Iris pigment epithelial cell (primary cell): ENCODE results near the gene ADCK1.
A peak's percentile ranks its signal among the peaks of the same experiment; 100 is the strongest.
"Not testable (repeated sequence)": the region's sequence is repeated elsewhere in the genome, so short reads cannot be mapped to it uniquely, and the experiment has no call there.

Experiments used
- DNase-seq: peaks from one replicate; pipeline ENCODE4 v3.0.0-alpha.2; 2011; ENCODE audit warnings: low read depth

The ADCK1 gene

DNA sequence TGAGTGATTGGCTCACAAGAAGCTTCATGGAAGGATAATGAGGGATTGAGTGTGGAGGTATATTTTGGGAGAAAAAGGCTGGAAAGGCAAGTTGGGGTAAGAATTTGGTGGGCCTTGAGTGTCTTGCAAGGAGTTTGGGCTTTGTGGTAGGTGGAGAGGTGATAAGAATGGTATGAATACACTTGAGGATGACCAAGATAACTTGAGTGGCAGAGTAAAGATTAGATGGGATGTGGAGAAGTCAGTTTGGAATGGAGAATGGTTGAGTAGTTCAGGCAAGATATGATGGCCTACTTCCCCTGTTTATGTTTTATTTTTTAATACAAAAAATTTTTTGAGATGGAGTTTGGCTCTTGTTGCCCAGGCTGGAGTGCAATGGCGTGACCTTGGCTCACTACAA is 9.1 kb downstream of the ADCK1 start:
- no peak for DNase-seq

DNA sequence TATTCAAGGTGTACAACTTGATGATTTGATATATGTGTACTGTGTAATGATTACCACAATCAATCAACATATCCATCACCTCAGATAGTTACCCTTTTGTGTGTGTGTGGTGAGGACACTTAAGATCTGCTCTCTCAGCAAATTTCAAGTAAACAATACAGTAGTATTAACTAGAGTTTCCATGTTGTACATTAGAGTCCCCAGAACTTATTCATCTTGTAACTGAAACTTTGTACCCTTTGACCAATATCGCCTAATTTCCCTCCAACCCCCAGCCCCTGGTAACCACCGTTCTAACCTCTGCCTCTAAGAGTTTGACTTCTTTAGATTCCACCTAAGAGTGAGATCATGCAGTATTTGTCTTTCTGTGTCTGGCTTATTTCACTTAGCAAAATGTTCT is 12.1 kb downstream of the ADCK1 start:
- DNase-seq, result no peak

DNA sequence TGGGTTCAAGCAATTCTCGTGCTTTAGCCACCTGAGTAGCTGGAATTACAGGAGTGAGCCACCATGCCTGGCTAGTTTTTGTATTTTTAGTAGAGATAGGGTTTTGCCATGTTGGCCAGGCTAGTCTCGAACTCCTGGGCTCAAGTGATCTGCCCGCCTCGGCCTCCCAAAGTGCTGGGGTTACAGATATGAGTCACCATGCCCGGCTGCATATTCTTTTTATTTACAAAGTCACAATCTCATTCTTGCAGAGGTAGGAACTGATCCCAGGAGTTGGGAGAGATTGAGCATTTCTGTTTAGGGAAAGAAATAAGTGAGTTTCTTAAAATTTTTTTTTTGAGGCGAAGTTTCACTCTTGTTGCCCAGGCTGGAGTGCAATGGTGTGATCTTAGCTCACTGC is 12.8 kb downstream of the ADCK1 start:
- DNase-seq, result not testable (repeated sequence)

DNA sequence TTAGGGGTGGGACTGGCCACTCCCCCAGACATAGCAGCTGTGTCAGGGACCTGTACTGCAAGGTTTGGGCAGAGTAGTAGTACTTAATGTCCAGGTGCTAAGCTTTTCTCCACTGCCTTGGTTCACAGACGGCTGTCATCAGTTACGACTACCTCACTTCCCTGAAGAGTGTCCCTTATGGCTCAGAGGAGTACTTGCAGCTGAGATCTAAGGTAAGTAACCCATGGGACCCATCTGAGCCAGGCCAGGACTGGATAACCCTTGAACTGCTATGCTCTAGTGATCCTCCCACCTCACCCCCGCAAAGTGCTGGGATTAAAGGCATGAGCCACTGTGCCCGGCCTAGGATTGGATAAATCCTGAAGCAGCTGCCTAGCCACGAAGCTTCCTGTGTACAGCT is 22.4 kb downstream of the ADCK1 start:
- DNase-seq, result no peak

DNA sequence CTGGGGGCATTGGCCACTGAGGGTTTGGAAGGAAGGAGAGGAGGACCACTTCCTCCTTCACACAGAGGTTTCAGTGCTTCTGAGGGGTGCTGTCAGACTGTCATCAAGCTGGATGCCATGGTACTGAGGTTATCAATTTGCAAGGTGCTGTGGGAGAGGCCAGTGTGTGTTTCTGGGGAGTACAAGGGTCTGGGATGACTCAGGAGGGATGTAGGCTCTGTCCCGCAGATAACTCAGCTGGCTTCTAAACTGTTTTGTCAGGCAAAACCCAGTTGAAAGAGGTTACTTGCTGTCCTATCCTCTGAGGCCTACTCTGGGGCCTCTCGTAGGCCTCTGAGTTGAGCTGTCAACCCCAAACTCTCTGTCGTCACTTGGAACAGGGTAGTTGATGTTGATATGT is 22.8 kb downstream of the ADCK1 start:
- DNase-seq, result no peak

DNA sequence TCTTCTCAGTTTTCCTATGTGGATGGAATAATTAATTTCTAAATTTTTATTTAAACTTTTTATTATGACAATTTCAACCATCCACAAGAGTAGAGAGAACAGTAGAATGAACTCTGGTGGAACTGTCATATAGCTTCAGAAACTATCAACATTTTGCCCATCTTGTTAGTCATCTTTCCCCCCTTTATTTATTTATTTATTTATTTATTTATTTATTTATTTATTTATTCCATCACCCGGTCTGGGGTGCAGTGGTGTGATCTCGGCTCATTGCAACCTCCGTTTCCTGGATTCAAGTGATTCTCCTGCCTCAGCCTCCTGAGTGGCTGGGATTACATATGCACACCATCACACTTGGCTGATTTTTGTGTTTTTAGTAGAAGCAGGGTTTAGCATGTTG is 23.5 kb downstream of the ADCK1 start:
- DNase-seq, result no peak

DNA sequence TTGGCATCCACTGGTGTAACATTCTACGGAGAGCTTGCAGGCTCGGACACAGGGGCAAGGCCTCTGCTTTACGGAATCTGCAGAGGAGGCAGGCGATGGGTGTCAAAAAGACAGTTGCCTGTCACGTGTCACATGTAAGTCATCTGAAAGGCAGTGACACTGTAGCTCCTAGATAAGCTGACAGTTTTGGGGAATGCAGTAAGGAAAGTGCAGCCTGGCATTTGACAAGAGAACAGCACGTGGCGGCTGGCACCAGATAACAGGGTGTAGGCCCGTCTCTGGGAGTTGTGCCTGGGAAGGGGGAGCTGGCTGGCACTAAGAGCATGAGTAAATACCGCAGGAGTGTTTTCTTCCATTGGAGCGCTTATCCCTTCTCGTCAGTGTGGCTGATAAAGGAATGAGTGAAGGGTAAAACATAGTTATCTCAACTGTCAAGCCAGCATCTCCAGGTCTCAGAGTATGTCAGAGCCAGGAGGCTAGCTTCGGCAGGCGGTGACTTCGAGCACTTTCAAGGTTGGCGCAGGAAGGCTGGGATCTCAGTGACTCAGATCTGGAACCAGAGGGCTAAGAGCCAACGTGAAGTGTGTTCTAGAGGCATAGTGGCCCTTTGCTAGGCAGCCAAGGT is 26.1 kb downstream of the ADCK1 start:
- DNase-seq, result no peak

DNA sequence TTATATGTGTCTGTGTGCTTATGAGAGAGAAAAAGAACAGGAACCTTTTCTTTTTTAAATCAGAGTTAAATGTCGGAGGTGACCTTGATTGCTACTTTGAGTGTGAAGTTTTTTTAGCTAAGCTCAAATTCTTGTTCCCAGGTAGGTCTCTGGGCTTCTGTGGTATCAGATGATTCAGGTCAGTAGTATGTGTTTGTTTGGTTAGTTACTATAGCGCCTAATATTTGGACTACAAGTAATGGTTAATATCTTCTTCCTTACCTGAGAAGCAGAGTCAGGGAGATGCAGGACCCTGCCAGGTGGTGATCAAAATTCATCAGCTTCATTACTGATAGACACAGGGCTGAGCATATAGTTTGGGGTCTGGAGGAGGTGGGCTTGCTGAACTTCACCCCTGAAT is 30.8 kb downstream of the ADCK1 start:
- no peak for DNase-seq

DNA sequence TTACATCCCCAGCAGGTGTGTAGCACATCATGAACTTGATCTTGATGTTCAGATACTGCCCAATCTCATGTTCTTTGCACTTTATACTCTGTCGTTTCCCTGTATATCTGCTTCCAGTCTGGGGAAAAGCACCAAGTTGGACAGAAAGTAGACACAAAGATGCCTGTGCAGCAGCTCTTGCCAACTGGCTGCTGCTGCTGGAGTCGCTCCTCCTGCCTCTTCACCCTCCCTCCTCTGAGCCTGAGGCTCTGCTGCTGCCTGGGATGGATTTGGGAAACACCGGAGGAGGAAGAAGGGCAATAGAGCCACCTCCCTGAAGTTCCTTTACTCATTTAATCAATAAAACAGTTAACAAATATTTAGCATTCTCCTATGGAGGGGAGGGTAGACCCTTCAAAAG is 32.4 kb downstream of the ADCK1 start:
- no peak for DNase-seq

DNA sequence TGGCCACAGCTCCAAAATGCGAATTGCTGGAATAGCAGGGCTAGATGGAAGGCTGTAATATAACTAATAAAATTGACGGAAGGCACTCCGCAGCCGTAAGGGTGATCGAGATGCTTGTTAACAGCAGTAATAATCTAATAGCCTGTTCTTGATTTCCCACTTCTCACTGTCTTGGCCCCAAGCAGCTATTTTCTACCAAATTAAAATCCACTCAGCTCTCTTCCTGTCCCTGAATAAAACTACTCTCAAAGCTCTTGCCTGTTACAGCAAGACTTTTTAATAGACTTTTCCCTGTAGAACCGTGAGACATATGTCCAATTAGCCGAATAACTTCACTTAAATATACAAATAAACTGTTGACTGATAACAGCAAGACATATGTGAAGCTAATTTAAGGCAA is 38.0 kb downstream of the ADCK1 start:
- DNase-seq, result no peak

DNA sequence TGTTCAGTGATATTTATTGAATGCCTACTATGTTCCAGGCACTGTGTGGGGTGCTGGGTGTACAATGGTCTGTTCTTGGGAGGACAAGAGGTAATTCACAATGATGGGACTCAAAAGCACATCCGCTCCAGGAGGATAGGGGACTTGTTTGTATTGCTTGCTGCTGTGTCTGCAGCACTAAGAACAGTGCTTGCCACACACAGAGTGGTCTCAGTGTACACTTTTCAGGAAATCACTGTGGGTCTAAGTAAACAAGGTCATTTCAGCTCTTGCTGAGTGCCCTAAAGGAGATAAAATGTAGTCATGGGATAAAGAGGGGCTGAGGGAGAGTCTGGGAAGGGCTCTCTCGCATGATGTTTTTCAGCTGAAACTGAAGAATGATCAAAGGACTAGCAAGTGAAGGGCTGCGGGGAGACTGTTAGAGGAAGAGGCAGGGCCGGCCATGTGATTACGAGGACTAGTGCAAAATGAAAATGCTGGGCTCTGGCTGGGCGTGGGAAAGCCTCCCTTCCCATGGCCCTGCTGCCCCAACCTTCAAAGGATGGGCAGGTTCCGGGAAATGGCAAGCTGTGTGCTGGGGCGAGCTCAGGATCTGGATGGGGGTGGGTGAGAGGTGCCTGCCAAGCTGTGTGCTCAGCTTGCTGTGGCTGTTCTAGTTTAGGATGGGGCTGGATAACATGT is 39.1 kb downstream of the ADCK1 start:
- DNase-seq, result no peak

DNA sequence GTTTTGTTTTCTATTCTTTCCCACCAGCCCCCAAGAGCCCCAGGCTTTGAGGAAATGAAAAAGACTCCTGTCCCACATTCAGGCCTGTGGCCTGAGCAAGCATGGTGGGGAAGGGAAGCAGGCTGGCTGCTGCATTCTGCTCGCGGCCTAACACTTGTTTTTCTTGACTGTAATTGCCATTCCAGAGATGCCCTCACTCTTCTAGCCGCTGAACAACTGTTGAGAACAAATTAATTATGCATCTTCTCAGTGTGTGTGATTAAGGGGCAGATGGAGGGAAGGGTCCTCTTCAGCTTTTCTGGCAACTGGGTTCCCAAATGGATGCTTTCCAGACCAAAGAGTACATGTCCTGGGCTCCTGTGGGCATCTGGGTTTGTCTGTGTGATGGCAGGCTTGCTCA is 43.3 kb downstream of the ADCK1 start:
- no peak for DNase-seq

DNA sequence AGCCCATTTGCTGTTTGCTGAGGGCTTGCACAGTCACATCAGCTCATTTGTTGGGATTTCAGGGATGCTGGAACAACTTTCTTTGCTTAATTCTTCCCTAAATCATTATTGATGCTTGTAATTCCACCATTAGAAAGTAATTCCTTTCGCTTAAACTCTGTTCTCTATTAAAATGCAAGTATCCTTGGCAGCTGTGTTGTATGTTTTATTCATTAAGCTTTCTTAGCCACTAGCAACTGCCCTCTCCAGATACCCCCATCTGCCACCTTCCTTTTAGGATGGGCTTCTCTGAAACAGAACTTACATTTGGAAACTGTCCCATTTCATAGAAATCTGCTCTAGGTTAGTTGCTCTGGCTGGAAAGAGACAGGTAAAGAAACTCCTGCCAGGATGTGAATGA is 43.7 kb downstream of the ADCK1 start:
- no peak for DNase-seq

DNA sequence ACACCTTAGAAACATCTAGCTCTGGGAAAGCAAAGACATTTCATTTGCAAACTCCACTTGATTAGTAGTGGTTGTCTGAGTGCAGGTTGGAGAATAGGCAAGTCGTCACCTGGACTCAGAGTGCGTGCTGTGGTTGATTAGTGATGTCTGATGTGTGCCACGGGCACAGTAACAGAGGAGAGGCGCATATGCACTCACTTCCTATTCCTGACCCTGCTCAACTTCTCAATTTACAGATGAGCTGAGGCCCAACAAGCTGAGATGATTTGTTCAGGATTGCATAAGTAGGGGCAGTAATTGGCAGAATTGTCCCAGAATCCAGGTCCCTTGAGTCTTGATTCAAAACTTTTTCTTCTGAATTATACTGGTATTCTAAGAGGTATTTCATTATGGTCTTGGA is 44.9 kb downstream of the ADCK1 start:
- no peak for DNase-seq

DNA sequence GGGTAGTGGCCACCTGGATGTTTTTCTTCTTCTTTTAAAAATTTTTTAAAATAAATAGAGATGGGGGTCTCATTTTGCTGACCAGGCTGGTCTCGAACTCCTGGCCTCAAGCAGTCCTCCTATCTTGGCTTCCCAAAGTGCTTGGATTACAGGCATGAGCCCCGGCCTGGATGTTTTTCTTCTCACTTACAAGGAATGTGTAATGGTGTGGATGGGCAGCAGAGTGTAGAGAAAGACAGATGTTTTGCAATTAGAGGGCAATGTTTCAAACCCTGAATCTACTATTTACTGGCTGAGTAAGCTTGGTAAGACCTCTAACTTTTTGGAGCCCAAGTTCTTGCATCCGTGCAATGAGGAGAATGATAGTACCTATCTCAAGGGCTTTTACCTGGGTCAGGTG is 48.1 kb downstream of the ADCK1 start:
- DNase-seq, result peak; percentile 35

DNA sequence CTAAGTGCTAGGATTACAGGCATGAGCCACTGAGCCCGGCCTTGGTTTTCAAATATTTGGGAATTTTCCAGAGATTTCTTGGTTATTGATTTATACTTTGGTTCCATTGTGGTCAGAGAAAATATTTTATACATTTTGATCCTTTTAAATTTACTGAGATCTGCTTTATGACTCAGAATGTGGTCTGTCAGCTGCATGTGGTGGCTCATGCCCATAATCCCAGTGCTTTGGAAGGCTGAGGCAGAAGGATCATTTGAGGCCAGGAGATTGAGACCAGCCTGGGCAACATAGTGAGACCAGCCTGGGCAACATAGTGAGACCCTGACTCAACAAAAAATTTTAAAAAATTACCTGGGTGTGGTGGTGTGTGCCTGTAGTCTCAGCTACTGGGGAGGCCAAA is 49.8 kb downstream of the ADCK1 start:
- peak; percentile 64 for DNase-seq

DNA sequence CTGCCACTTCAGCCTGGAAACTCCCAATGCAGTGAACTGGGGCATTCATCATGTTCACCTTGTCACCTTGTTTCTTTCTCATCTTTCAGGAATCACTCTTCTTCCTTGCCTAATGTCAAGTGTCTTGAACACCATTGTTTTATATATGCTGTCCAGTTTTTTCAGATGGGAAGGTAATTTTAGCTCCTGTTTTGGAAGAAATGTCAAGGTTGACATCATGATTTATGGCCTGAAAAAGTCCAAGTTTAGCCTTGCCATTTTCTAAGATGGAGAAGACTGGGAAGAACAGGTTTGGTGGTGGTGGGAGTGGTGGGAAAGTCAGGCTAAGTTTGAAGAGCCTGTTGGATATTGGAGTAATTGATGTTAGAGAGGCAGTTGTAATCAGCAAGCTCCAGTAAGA is 54.0 kb downstream of the ADCK1 start:
- no peak for DNase-seq

DNA sequence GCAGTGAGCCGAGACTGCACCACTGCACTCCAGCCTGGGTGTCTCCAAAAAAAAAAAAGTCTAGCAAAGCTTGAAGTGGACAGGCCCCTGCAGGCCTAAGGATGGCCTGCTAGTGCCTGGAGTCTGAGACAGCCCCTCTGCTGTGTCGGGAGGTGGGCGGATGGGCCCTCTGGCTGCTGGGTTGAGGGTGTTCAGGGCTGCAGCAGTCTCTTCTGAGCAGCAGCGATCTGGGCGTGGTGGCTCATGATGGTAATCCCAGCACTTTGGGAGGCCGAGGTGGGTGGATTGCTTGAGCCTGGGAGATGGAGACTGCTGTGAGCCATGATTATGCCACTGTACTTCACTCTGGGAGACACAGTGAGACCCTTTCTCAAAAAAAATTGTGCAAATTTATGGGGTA is 57.0 kb downstream of the ADCK1 start:
- DNase-seq, result no peak

DNA sequence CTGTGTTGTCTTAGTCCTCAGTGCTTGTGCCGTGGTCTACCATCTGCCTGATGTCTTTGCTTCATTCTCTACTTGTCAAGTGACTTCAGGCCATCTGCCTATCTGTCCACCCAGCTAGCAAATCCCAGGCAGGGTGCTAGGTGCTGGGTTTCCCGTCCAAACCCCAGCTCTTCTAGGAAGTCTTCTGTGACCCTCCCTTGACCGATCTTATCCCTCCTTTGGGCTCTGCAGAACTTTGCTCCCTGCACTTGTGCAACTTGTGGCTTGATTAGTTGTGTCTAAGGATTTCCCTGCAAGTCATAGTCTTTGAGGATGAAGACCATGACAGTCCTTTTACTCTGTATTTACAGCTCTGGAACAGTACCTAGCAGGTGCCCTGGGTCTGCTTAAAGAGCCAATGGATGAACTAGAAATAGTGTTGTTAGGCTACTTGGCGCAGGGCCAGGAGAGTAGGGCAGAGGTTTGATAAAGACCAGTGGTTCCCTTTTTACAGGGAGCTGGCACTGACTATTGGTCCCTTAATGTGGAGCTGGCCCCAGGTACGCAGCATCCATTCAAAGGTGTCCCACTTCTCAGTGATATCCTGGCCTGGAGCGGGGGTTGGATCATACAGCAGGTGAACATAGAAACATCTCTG is 60.1 kb downstream of the ADCK1 start:
- no peak for DNase-seq

DNA sequence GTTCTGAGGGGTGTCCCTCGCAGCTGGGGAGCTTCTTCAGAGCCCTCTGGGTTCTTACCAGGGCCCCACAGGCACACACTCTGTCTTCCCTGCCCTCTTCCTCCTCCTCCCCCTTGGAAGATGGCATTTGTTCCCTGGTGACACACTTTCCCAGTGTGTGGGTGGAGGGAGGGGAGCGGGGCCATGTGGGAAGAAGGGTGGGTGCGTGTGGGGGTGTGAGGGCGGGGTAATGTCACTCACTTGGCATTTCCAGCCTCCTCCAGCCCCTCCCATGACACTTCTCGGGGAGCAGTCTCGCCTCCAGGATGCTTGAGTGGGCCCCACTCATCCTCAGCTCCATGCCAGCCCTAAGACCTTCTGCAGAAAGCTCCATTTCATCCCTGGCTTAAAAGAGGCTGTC is 61.3 kb downstream of the ADCK1 start:
- no peak for DNase-seq

DNA sequence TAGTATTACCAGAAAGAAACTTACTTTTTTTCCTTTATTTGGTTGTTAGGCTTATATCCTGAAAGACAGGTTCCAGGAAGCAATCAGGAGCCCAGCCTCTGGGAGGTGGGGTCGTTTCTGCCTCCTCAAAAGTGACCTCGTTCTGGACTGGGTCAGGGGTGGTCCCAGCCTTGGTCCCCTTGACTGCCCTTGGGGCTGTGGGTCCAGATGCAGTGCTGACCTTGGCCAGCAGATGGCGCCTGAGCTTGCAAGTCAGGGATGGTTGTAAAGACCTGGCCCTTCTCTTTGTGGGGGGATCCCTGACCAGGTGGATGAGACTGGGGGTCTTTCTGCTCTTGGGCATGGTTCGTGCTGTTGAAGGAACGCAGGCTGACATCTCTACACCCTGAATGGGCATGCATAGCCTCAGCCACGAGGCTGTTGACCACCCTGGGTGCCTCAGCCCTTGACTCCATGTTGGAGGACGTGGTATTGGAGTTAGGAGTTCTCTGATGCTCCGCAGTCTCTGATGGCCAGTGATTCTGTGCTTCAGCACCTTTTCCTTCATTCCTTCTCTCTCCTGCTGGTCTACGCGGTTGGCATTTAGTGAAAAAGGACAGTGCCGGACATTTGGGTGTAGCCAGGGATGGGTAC is 62.4 kb downstream of the ADCK1 start:
- DNase-seq, result peak; percentile 47

DNA sequence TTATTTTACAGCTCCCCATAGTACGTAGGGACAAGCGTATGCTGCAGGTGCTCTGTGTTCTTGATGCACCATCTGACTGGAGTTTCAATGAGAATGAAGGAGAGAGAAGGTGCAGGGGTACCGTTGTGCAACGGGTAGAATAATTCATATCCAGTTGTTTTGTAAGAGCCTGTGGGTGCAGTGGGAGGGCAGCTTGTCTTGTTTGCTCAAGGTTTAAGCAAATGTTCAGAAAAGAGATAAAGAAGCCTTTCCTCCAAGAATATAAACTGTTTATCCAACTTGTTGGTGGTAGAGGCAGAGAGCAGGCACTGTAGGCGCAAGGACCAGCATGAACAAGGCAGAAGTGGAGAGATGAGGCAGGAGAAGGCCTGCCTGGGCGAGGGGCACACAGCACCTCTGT is 64.2 kb downstream of the ADCK1 start:
- no peak for DNase-seq

DNA sequence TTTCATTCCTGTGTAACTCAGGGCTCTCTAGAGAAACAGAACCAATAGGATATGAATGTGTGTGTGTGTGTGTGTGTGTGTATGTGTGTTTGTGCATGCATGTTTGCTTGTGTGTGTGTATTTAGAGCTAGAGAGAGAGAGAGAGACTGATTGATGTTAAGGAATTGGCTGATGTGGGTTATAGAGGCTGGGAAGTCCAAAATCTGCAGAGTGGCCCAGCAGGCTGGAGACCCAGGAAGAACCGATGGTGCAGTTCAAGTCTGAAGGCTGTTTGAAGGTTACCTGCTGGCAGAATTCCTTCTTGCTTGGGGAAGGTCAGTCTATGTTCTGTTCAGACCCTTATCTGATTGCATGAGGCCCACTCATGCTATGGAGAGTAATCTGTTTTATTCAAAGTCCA is 64.7 kb downstream of the ADCK1 start:
- no peak for DNase-seq
